GM20000 (cell line): ENCODE measurements around the gene XRCC5.
"Not testable (repeated sequence)": the region's sequence is repeated elsewhere in the genome, so short reads cannot be mapped to it uniquely, and the experiment has no call there.

Source experiments
- DNase-seq: peaks from one replicate; pipeline ENCODE4 v3.0.0; 2012; ENCODE audit warnings: low spot score
- TF ChIP-seq, protein P1 (sequence below): IDR thresholded peaks from 2 replicates; pipeline ENCODE4 v1.5.1; 2012; ENCODE audit warnings: mild to moderate bottlenecking, control low read depth; ENCODE audit errors: extremely low read depth, missing control alignments

Gene XRCC5

GRCh38 chr2:216071111-216071851 lies 37.9 kb upstream of the XRCC5 start:
- TF ChIP-seq, protein P1, sequence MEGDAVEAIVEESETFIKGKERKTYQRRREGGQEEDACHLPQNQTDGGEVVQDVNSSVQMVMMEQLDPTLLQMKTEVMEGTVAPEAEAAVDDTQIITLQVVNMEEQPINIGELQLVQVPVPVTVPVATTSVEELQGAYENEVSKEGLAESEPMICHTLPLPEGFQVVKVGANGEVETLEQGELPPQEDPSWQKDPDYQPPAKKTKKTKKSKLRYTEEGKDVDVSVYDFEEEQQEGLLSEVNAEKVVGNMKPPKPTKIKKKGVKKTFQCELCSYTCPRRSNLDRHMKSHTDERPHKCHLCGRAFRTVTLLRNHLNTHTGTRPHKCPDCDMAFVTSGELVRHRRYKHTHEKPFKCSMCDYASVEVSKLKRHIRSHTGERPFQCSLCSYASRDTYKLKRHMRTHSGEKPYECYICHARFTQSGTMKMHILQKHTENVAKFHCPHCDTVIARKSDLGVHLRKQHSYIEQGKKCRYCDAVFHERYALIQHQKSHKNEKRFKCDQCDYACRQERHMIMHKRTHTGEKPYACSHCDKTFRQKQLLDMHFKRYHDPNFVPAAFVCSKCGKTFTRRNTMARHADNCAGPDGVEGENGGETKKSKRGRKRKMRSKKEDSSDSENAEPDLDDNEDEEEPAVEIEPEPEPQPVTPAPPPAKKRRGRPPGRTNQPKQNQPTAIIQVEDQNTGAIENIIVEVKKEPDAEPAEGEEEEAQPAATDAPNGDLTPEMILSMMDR: no peak
- no peak for DNase-seq

GRCh38 chr2:216072473-216072872 lies 36.7 kb upstream of the XRCC5 start:
- DNase-seq: no peak
- TF ChIP-seq, protein P1: no peak

DNA sequence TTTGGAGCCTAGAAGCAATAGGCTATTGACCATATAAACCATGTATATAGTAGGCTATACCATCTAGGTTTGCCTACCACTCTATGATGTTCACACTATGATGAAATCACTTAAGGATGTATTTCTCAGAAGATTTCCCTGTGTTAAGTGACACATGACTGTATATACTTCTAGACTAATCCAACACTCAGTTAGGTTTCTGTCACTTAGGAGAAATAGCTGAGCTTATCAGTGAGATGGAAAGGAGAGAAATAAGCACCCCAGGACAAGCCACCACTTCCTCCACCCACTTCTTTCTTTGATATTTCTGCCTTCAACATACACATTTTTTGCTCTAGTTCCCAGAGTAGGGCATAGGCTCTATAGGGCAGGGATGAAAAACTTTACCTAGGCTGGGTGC lies 35.4 kb upstream of the XRCC5 start:
- no peak for DNase-seq
- TF ChIP-seq, protein P1: no peak

DNA sequence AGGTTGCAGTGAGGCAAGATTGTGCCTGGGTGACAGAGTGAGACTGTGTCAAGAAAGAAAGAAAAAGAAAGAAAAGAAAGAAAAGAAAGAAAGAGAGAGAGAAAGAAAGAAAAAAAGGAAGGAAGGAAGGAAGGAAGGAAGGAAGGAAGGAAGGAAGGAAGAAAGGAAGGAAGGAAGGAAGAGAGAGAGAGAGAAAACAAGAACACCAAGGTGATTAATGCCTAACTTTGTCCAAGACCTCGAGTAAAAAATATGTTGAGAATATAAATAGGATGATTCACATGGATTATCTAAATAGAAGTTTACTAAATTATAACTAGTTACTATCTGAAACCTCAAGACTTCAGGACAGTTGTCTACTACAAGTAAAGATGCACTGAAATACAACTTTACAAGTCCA lies 34.8 kb upstream of the XRCC5 start:
- no peak for DNase-seq
- TF ChIP-seq, protein P1: no peak

DNA sequence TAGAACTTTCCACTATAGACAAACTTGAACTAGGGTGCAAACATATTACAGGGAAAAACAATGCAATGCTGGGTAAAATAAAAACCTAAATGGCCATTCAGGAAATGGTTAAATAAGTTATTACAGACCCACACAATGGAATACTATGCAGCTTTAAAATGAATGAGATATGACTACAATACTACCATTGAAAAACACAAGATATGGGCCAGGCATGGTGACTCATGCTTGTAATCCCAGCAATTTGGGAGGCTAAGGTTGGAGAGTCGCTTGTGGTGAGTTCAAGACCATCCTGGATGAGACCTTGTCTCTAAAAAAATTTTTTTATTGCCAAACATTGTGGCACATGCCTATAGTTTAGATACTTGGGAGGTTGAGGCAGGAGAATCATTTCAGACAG lies 34.4 kb upstream of the XRCC5 start:
- TF ChIP-seq, protein P1: no peak
- DNase-seq: no peak

DNA sequence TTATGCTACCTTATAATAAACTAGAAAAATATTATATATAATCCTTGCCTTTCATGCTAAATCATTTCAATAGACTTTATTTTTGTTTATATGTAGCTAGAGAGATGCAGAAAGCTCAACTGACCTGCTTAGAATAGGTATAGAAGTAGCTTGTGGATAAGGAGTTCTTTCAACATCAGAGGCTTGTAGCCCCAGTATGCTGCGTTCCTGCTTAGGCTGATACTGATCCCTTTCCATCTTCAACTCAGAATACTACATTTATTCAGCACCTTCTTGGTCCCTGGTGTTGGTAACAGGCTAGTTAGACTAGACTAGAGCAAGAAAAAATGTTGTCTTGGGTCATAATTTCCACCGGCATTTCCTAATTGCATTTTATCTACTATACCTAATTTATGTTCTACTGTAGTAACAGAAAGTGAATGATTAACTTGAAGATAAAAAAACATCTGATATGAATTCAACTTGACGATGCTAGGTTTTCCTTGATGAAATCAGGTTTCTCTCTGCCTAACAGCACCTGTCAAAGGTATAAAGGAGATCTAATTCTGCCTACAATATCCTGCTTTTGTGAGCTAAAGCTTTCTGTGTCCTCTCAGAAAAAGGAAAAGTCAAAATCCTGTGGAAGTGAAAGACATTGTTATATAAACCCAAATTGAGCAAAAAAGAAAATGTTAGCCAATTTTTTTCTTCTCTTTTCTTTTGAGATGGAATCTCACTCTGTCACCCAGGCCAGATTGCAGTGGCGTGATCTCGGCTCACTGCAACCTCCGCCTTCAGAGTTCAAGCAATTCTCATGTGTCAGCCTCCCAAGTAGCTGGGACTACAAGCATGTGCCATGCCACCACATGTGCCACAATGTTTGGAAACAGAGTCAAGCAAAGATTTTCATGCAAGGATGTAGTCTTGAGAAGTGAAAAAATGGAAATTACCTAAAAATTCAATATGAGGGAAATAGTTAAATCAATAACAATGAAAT lies 33.4 kb upstream of the XRCC5 start:
- TF ChIP-seq, protein P1: no peak
- no peak for DNase-seq

DNA sequence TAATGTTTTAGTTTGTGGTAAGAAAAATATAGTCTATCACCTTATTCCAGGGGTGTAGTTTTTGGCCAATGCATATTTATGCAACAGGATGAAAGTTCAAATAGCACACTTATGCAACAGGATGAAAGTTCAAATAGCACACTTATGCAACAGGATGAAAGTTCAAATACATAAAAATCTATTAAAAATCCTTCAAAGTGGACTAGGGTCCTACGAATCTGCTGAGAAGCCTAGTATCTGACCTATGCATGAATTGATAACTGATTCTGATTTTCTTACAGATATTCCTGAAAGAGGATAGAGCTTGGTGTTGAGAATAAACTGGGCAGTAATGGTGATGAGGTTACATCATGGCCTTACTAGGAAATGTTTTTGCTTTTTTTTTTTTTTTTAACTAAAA lies 30.4 kb upstream of the XRCC5 start:
- TF ChIP-seq, protein P1: no peak

DNA sequence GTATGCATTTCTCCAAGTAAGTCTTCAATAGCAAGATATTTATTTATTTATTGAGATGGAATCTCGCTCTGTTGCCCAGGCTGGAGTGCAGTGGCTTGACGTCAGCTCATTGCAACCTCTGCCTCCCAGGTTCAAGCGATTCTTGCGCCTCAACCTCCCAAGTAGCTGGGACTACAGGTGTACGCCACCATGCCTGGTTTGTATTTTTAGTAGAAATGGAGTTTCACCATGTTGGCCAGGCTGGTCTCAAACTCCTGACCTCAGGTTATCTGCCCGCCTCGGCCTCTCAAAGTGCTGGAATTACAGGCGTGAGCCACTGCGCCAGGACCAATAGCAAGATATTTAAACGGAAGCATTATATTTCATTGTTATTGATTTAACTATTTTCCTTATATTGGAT lies 29.1 kb upstream of the XRCC5 start:
- DNase-seq: not testable (repeated sequence)

More for the DNA sequence above, 30.4 kb upstream of the XRCC5 start:
- DNase-seq: no peak
